ENCODE results near the gene CDK5R1.
"Not testable (repeated sequence)": the region's sequence is repeated elsewhere in the genome, so short reads cannot be mapped to it uniquely, and the experiment has no call there.

The CDK5R1 gene

GRCh38 chr17:32519228-32520103 lies 32.7 kb downstream of the CDK5R1 start:
- no peak for FAIRE-seq

GRCh38 chr17:32520104-32520701 lies 33.4 kb downstream of the CDK5R1 start:
- no peak for FAIRE-seq

GRCh38 chr17:32520737-32521404 lies 34.1 kb downstream of the CDK5R1 start:
- no peak for FAIRE-seq

- no peak for FAIRE-seq
Observed at GRCh38 chr17:32523017-32523680, 36.4 kb downstream of the CDK5R1 start.

GRCh38 chr17:32523827-32524552 lies 37.2 kb downstream of the CDK5R1 start:
- no peak for FAIRE-seq

GRCh38 chr17:32524553-32524880 lies 37.7 kb downstream of the CDK5R1 start:
- not testable (repeated sequence) for FAIRE-seq

GRCh38 chr17:32525122-32525521 lies 38.3 kb downstream of the CDK5R1 start:
- FAIRE-seq, result no peak

- FAIRE-seq, result no peak
Observed at GRCh38 chr17:32527146-32527545, 40.4 kb downstream of the CDK5R1 start.

- FAIRE-seq, result no peak
Observed at GRCh38 chr17:32528825-32529224, 42.0 kb downstream of the CDK5R1 start.

GRCh38 chr17:32529604-32530003 lies 42.8 kb downstream of the CDK5R1 start:
- no peak for FAIRE-seq

GRCh38 chr17:32533296-32533695 lies 46.5 kb downstream of the CDK5R1 start:
- FAIRE-seq, result no peak

- FAIRE-seq, result no peak
Observed at GRCh38 chr17:32536736-32537643, 50.2 kb downstream of the CDK5R1 start.

Measured in islet of Langerhans (tissue), 1 donor.